ENCODE data around the gene TRIB2.

Gene TRIB2

DNA sequence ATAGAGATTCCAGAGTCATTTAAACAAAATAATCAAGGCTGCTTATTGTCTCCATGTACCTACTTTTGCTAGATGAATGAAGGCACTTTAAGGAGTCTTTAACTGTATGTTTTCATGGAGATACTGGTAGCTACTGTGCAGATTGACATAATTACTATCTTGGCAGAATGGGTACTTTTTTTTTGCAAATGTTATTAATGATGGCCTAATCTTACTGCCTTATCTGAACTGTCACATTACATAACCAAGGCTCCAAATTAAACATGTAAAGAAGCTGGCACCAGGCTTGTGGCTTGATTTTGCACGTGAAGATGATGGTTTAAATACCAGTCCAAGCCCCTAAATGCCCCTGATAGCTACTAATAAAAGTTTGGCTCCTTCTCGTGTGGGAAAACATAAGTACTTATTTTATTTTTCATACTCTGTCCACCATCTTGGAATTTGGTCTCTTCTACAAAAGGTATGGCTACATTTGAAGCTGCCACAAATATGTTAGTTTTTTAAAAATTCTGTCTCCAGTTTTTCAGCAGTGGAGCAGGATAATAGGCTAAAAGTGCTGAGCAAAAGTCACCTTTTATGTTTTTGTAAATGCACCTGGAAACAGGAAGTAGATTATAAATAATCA lies 4.1 kb downstream of the TRIB2 start:
- no peak for DNase-seq

GRCh38 chr2:12721566-12722446 lies 5.1 kb downstream of the TRIB2 start:
- no peak for DNase-seq

DNA sequence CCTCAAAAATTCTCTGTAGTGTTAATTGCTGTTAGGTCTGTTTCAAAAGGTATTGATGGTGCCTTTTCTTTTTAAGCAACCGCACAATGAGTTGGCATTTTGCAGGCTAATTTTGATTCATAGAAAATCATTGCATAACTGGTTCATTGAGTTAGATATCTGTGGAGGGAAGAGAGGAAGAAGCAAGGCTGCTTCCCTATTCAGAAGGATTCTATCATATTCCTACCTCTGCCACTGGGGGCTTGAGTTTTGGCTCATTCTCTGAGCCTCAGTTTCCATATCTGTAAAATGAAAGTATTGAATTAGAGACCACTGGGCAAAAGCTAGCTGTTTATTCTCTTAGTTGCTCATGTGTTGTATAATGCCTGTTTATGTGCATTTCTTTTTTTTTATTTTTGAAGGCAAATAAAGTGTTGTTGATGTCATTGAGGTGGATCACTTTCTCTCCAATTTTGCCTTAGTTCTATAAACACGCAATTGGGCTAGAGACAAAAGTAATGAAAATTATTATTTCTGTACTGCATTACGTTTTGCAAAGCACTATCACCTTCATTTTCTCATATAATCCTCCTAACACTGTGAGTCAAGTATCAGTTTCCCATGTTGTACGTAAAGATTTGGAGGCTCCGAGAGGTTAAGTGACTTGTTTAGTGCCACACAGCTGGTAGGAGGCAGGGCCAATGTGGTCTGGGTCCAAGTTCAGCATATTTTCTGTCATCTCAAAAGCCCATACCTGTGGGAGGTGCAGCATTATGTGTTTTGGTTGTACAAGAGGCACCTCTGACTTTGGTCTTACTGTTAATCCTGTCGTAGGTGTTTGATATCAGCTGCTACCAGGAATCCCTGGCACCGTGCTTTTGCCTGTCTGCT lies 5.9 kb downstream of the TRIB2 start:
- no peak for DNase-seq

DNA sequence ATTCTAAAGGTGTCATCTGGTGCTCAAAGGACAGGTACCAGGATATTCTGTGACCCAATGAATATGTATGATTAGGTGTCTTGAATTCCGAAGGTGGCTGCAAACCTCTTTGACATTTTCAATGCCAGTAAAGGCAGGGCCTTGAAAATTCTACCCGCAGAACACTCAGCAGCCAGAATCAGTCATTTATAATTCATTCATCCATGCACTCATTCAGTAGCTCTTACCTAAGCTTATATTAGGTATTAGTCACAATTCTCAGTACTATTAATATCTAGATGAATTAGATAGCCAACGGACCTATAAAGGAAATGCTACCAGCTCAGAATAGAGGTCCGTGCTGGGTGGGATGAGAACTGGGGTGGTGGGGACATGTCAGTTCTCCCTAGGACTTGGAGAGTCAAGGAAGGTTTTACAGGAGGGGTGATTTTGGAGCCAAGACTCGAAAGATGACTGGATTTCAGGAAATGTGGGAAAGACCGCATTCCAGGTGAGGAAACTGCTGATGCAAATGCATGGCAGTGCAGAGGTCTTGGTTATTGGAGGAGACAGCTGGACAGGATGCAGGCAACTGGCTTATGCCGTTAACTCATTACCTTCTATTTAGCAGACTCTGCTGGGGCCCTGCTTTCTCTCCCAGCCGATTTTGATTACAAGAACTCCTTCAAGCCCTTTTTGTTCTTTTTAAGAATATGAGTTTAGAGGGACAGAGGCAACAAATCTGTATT lies 7.2 kb downstream of the TRIB2 start:
- no peak for DNase-seq

- no peak for DNase-seq
These were observed 8.8 kb downstream of the TRIB2 start for GRCh38 chr2:12725233-12726187.

- no peak for DNase-seq
These were observed 9.5 kb downstream of the TRIB2 start for GRCh38 chr2:12726271-12726670.

DNA sequence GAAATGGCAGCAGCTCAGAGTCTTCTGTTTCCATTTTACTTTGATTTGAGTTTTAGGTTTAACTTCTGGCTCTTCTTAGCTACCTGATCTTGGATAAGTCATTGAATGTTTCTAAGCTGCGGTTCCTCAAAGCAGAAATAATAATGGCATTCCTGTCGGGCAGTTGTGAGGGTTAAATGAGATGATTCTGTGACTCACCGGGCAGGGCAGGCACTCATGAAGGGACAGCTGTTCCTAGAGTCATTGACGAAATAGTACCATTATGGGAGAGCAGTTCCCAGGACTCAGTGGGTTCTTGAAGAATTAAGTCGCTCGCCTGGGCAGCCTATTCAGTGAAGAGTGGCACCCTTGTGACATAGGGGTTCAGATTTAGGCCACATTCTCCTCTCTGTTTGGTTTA lies 10.3 kb downstream of the TRIB2 start:
- no peak for DNase-seq

GRCh38 chr2:12727641-12728040 lies 10.9 kb downstream of the TRIB2 start:
- DNase-seq, result no peak

DNA sequence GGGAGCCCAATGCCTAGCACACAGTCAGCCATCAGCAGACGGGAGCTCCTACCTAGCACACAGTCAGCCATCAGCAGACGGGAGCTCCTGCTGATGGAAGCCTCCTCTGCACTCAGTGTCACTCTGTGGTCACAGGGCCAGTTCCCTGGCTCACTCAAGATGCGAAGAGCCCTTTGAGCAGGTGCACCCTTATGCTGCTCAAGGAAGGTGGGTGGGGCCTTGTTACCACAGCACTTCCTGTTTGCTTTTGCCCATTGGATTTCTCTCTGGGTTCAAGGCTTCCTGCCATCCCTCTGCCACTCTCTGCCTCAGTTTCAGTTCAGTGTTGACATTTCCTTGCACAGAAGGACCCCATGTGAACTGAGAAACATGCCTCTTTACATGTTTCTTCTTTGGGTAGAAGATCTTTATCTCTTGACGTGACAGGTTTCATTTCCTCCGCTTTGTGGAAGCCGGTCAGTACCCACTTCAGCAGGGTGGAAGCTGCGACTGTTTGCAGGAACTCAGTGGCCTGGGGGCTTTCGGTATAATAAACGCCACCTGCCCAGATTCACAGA lies 11.6 kb downstream of the TRIB2 start:
- peak; percentile 71 for DNase-seq

DNA sequence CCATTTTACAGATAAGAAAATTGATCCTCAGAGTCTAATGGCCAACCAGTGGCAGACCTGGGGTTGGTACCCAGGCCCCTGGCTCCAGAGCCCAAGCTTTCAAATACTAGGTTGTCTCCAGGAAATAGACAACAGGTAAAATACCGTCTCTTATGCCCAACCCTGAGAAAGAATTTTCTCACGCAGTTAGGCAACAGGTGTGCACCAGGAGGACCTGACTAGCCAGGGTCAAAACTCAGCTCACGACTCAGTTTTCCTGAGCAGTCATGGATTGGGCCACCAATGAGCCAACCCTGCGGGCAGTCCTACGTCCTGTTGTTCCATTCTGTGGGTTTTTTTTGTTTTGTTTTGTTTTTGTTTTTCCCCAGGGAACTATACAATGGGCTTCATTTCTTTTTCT lies 13.5 kb downstream of the TRIB2 start:
- no peak for DNase-seq

DNA sequence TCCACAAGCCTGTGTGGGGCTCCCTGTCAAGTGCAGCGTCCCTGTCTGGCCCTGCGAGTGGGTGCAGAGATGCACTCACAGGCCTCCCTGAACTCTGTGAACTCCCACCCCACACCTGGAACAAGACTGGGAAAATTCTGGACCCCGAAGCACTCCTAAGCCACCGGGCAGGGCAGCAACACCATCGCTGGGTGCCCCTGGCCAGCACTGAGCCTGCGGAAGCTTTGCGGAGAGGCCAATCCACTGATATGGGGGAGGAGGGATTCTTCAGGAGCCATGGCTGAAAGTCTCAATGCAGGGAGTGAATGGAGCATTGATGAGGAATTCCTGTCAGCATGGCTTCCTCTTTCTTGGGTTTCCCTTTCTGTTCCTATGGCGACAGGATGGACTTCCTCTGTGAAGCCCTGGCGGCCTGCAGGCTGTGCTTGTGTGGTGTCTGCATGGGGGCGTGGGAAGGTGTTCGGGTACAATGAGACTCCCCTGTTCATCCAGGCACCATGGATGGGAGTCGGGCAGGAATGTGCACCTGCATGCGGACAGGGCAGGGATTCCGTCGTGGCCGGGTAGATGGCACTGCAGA lies 15.1 kb downstream of the TRIB2 start:
- DNase-seq, result no peak

DNA sequence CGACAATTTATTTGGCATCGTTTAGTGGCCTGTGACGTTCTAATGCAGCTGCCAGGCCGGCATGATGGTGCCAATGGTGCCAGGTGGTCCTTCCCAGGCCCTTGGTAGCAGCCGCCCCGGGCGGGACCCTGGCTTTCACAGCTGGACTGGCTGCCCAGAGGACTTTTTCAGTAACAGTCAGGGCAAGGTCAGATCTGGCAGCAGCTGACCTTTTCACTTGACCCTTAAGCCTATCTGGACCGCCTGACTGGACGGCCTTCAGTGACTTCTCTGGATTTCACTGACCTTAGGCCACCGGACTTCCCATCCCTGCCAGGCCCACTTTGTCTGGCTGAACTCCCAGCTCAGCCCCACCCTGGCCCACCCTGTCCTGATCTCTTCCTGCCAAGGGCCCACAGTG lies 15.9 kb downstream of the TRIB2 start:
- no peak for DNase-seq

DNA sequence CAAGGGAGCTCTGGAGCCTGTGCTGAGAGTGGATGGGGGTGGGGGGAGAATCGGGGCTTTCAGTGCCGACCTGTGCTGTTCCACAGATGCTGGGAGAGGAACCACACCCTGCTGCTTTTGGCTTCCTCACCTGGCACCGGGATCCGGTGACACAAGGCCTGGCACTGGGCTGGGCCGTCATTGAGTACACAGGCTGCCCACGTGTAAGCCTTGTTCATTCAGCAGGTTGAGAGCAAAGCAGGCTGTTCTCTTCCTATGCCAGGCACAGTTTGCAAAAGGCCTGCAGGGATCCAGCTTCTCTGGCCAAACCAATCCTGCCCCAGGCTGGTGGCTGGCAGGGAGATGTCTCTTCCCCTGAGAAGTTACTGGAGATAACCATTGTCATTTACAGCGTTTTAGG lies 17.1 kb downstream of the TRIB2 start:
- DNase-seq, result no peak

DNA sequence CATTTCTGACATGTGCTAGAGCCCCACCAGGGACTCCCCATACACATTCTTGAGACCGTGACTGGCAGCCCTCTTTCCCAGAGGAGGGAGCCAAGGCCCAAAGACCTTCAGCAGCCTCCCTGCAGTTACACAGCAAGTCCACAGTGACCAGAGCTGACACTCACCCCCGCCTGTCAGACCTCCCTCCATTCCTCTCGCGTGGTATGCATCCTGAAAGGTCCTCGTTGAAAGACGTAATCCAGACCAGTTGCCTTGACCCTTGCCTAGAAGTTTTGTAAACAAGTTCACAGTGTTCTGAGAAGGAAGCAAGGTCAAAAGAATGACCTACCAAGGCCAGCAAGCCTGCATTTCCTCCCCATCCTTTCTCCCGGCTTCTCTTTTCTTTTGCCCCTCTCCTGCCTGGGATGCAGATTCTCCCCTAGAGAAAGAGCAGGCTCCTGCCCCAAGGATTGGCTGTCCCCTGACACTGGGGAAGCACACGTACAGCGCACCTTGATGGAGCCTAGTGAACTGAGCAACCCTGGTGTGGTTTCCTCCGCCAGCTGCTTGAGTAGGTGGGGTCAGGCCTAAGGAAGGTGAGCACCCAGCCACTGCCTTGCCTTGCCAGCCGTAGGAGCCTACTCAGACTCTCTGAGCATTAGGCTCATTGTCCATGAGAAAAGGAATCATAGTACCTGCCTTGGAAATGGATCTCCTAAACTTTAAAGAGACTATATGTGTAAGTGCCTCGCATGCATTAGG lies 18.3 kb downstream of the TRIB2 start:
- peak; percentile 41 for DNase-seq

DNA sequence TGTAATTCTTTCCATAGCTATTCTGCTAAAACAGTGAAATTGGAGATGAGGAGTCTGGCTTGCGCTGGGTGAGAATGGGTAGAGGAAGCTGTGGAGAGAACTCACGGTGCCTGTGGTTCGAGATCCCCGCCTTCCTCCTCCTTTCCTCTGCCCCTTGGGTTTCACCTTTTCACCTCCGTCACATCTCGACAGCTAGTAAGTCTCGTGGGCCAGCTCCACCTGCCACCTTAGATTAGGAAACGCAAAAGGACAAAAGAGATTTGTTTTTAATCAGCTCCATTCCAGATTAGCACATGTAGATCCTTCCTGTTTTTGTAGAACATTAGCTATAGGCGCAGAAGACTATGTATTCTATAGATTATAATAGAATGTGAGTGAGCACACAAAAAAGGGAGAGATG lies 20.6 kb downstream of the TRIB2 start:
- peak; percentile 41 for DNase-seq

DNA sequence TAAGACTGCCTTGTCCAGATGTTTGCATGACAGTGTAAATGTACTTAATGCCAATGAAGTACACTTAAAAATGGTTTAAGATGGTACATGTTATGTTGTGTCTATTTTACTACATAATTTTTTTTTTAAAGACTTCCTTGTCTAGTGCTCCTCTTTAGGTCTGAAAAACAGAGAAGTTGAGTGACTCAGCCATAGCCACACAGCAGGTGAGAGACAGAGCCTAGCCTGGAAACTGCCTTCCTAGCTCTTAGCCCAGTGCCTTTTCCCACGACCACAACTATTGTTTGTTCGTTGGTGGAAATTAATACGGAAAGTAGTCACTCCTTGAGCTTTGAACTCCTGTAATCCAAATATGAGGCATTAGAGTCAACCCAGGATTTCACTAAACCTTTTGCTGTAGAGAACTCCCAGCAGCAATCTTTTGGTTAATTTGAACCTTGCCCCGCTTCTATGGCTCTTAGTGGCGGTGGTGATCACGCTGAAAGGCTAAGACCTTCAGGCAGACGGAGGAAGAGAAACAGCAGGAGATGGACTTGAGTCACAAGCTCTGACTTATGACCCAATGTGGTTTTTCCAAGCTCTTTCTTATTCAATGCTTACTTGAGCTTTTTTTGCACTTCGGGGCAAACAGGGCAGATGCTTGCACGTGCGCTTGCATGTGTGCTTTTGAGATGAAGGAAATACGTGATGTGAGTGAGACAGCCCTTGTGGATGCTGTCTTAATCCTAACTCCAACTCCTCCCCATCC lies 21.2 kb downstream of the TRIB2 start:
- no peak for DNase-seq

DNA sequence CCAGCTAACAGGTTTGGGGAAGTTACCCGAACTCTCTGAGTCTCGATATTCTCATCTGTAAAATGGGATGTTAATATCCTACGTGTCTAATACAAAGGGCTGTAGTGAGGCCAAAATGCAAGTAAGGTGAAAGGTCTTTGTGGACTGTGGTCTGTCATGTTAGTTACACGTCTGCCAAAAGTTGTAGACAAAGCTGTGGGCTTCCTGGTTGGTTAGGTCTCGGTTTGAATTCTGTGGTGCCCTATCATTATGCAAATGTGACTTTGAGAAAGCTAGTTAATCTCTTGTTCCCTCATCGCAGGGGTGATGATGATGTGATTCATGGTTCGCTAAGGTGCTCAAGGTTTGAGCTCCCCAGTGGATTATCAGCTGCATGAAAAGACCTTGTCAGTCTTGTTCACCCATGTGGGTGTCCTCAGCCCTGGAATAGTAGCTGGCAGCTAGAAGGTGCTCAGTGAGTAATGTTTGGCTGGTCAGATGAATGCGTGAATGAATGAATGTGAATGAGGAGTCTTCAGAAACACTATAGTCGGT lies 23.1 kb downstream of the TRIB2 start:
- DNase-seq, result no peak

GRCh38 chr2:12741380-12741779 lies 24.6 kb downstream of the TRIB2 start:
- no peak for DNase-seq

DNA sequence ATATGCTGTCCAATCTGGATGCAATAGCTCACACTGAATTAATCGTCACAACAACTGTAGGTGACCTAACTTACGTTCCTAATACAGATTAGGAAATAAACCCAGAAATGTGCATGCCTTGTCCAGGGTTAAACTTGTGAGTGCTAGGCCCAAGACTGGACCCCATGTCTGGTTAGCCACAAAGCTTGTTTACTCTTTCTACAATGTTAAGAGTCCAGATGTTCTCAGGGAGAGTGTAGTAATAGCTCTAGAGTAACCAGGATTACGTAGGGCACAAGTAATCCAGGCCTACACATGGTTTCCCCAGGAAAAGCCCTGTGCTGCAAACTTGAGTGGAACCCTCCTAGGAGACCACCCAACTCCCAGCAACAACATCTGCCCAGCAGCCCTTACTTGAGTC lies 26.2 kb downstream of the TRIB2 start:
- DNase-seq, result no peak
